GM19463 (cell line): Measurements from ENCODE around the gene DGAT2.
"Not testable (repeated sequence)": the region's sequence is repeated elsewhere in the genome, so short reads cannot be mapped to it uniquely, and the experiment has no call there.

Source experiments
- ATAC-seq: cut with Tn5 transposase; IDR thresholded peaks from one replicate; pipeline ENCODE4 v1.9.1; 2021; ENCODE audit warnings: mild to moderate bottlenecking, moderate library complexity; ENCODE audit not compliant: unreplicated experiment

Gene DGAT2

DNA sequence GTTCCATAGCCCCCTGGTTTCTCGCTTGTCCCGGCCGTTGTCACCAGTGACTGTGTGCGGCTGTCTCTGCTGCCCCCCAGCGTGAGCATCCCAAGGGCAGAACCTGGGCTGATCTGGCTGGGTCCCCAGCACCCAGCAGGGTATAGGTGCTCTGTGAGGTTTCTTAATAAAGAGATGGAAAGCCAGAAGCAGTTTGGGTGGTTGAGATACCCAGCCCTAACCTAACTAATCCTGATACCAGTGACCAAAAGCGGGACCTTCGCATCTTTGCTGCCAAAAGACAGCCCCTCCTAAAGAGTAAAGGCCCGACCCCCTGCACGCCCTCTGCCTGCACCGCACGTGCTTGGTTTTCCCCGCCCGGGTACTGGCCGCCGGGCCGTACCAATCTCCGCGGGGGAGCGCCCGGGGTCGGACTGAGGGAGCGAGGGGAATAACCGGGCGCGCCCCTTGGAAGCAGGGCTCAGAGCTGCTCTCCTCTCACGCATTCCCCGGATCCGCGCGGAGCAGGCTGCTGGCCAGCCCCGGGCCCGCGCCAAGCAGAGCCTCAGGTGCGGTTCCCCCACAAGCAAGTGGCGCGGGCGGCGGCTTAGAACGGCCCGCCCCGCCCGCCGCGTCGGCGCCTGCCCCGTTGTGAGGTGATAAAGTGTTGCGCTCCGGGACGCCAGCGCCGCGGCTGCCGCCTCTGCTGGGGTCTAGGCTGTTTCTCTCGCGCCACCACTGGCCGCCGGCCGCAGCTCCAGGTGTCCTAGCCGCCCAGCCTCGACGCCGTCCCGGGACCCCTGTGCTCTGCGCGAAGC, at the start of gene DGAT2:
DGAT2 (plus strand) TSS at position 667 of the 797 bp plus-strand sequence. CDS start 214 bp downstream, outside the sequence.
- ATAC-seq = peak; percentile 78

- no peak for ATAC-seq
Measured at GRCh38 chr11:75719340-75720239, 49.0 kb upstream of the DGAT2 start.

DNA sequence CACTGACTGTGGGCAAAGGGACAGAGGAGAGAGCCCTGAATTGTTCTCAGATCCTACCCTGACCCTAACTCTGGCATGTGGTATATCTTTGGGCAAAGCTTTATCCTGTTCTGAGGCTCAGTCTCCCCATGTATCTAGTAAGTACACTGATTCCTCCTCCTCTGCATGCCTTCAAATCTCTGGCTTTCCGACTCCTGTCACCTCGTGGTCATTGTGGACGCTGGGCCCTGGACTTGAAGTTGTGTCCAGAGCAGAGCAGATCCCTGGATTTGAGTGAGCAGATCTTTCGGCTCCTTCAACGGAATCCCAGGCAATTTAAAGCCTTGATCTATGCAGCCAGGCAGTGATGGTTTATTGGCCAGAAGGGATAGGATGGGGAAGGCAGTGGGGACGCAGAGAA, 47.9 kb upstream of the DGAT2 start:
- no peak for ATAC-seq

DNA sequence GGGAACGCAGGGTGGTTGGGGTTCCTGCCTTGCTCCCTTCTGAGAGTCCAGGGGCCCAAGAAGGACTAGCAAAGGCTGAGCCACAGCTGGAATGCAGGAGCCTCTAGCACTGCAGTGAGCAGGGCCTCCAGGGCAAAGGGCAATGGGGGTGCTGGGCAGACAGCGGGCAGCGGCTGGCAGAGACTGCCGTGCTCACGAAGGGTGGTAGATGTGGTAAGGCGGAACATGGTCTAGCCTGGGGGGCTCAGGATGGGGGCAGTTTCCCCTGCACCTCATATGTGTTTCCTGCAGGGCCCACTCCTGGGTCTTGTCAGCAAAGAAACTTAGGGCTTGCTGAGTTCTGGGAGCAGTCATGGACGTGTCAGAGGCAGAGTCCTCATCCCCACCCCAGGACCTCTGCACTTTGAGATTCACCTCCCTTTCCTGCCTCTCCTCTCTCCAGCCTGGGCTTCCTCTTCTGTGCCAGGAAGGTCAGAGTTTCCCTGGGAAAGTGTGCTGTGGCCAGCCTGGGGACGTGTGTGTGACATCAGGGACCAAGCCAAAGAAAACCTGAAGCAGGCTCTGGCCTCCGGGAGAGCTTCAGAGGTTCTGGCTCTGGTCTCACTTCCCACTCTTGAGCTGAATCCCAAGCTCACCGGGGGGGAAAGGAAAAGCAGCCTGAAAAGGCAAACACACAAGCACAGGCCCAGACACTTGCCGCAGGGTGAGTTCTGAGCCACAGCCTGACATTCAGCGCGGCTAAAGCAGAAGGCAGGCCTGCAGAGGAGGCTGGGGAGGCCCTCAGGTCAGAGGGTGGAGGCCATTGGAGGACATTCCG, 46.5 kb upstream of the DGAT2 start:
- no peak for ATAC-seq

DNA sequence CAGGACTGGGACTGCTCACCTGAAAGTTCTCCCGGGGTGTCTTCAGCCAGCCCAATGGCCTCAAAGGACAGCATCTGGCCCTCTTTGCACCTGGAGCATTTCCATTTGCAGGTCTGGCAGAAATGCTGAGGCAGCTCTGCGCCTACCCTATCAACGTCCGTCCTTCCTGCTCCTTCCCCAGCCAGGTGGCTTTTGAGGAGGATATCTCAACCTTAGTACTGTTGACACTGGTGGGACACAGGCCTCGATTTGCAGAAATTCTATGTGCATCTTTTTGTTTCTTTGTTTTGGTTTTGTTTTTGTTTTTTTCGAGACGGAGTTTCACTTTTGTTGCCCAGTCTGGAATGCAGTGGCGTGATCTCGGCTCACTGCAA, 45.9 kb upstream of the DGAT2 start:
- no peak for ATAC-seq

- no peak for ATAC-seq
Measured at GRCh38 chr11:75725547-75726320, 42.8 kb upstream of the DGAT2 start.

GRCh38 chr11:75728992-75729391, 39.6 kb upstream of the DGAT2 start:
- no peak for ATAC-seq

DNA sequence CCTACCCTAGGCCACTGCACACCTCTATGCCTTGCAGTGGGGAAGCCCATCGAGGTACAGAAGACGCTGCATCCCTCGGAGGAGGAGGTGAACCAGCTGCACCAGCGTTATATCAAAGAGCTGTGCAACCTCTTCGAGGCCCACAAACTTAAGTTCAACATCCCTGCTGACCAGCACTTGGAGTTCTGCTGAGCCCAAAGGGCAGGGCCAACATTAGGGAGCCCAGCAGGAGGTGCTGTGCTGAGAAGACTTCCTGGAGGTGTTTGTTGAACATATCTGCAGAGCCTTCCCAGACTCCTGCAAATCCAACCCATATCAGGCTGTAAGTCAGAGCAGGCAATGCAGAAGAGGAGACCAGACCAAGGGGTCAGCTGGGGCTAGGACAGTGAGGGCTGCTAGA, 37.5 kb upstream of the DGAT2 start:
- no peak for ATAC-seq

GRCh38 chr11:75733071-75733430, 35.5 kb upstream of the DGAT2 start:
- no peak for ATAC-seq

- ATAC-seq = peak; percentile 69
Measured at GRCh38 chr11:75733431-75734107, 35.0 kb upstream of the DGAT2 start.

DNA sequence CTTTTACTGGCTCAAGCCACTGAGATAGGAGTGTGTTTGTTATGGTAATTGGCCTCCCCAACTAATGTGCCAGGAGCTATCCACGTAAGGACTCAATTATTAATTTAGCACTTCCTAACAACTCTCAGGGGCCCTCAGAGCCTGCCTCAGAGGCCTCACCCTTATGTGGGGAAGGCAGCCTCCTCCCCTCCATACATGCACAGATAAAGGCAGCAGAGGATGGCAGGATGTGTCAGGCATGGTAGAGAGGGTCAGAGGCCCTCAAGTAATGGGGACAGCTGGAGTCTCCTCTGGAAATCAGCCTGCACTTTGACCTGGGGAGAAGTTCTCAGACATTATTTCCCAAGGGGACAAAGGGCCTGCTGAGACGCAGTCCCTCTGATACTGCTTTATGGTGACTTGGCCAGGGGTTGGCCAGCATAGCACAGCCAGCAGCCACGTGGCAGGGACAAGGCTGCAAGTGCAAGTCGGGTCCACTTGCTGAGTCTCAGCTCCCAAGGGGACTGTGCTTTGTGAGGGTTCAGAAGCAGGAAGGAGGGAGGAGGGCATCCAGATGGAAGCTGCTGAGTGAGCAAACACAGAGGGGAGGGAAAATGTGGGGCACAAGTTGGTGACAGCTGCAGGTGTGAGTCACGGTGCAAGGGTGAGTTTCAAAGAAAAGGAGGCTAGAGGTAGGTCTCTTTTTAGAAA, 33.9 kb upstream of the DGAT2 start:
- no peak for ATAC-seq

- no peak for ATAC-seq
Measured at GRCh38 chr11:75735181-75735845, 33.3 kb upstream of the DGAT2 start.

GRCh38 chr11:75737314-75737713, 31.3 kb upstream of the DGAT2 start:
- ATAC-seq = no peak

GRCh38 chr11:75740681-75741080, 27.9 kb upstream of the DGAT2 start:
- no peak for ATAC-seq

DNA sequence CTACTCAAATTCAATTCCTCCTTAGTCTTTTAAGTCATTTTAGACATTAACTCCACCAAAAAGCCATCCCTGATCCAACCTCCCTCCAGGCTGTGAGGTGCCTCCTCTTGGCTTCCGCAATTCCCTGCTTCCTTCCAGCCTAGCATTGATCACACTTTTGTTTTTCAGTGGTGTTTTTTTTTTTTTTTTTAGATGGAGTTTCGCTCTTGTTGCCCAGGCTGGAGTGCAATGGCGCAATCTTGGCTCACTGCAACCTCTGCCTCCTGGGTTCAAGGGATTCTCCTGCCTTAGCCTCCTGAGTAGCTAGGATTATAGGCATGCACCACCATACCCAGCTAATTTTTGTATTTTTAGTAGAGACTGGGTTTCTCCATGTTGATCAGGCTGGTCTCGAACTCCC, 25.4 kb upstream of the DGAT2 start:
- ATAC-seq = not testable (repeated sequence)

DNA sequence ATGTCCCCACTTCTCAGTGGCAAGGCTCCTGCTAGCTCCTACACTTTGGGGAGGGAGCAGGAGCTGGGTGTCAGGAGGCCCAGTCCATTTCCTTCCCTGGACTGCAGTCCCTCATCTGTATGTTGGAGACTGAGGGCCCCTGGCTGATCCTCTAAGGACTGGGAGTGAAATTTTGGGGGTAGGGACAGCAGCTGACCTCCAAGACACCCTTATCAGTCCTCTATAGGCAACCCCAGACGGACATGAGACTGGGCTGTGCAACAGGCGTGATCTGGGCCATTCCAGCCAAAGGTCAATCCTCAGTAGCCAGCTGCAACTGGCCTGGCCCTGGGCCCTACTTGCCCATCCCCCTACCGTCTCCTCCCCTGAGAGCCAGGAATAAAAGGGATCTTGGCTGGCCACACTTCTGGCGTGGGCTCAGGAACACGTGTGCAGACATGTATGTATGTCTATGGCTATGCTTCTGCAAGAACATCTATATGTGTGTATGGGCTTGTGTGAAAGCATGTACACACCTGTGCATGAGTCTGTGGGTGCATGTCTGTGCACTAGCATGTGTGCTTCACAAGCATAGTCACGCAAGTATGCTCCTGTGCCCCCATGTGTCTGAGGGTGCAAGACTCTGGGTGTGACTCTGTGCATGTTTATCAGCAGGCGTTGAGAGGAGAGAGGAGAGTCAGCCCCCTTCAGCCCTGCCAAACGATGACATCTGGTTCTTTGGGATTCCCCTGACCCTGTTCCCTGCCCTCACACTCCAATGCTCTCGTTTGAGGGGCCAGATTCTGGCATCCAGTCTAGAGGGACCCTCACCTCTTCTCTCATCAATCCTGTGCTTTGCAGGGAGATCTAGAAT, 24.6 kb upstream of the DGAT2 start:
- no peak for ATAC-seq

GRCh38 chr11:75745807-75746206, 22.8 kb upstream of the DGAT2 start:
- ATAC-seq = no peak

- ATAC-seq = not testable (repeated sequence)
Measured at GRCh38 chr11:75748729-75749273, 19.8 kb upstream of the DGAT2 start.
